GM18861 (cell line): ENCODE measurements around the gene GALNT14.

Experiments used
- ATAC-seq: cut with Tn5 transposase; IDR thresholded peaks from one replicate; pipeline ENCODE4 v1.9.1; 2021; ENCODE audit not compliant: unreplicated experiment

GALNT14 gene

GRCh38 chr2:31060397-31060796 lies 77.8 kb downstream of the GALNT14 start:
- no peak for ATAC-seq

GRCh38 chr2:31058096-31059035 lies 79.9 kb downstream of the GALNT14 start:
- no peak for ATAC-seq

GRCh38 chr2:31057691-31058090 lies 80.5 kb downstream of the GALNT14 start:
- ATAC-seq: no peak

GRCh38 chr2:31055938-31056337 lies 82.3 kb downstream of the GALNT14 start:
- ATAC-seq: no peak

GRCh38 chr2:31054842-31055388 lies 83.3 kb downstream of the GALNT14 start:
- ATAC-seq: no peak

- ATAC-seq: no peak
These were observed 84.1 kb downstream of the GALNT14 start for GRCh38 chr2:31053929-31054782.

GRCh38 chr2:31052284-31052683 lies 86.0 kb downstream of the GALNT14 start:
- ATAC-seq: no peak

GRCh38 chr2:31051258-31052140 lies 86.7 kb downstream of the GALNT14 start:
- ATAC-seq: no peak

- ATAC-seq: no peak
These were observed 88.2 kb downstream of the GALNT14 start for GRCh38 chr2:31049916-31050588.

- ATAC-seq: no peak
These were observed 89.0 kb downstream of the GALNT14 start for GRCh38 chr2:31049264-31049663.

GRCh38 chr2:31047599-31047998 lies 90.6 kb downstream of the GALNT14 start:
- no peak for ATAC-seq

GRCh38 chr2:31038385-31038784 lies 99.9 kb downstream of the GALNT14 start:
- no peak for ATAC-seq

- no peak for ATAC-seq
These were observed 101.2 kb downstream of the GALNT14 start for GRCh38 chr2:31037058-31037457.

- ATAC-seq: no peak
These were observed 105.2 kb downstream of the GALNT14 start for GRCh38 chr2:31033032-31033431.

- no peak for ATAC-seq
These were observed 105.8 kb downstream of the GALNT14 start for GRCh38 chr2:31032475-31032874.

GRCh38 chr2:31031132-31031706 lies 107.0 kb downstream of the GALNT14 start:
- ATAC-seq: peak; percentile 70

GRCh38 chr2:31028417-31028816 lies 109.8 kb downstream of the GALNT14 start:
- ATAC-seq: no peak

- no peak for ATAC-seq
These were observed 110.7 kb downstream of the GALNT14 start for GRCh38 chr2:31027549-31027948.

GRCh38 chr2:31023541-31023940 lies 114.7 kb downstream of the GALNT14 start:
- ATAC-seq: no peak

GRCh38 chr2:31020713-31021112 lies 117.5 kb downstream of the GALNT14 start:
- ATAC-seq: no peak
